Bone marrow (tissue), 2 donors: ENCODE data around the gene MYCBP2.
"Not testable (repeated sequence)": the region's sequence is repeated elsewhere in the genome, so short reads cannot be mapped to it uniquely, and the experiment has no call there.

Experiments
- DNase-seq, 2 donors: peaks; one replicate each; lab custom pipeline; 2025; lab: John Stamatoyannopoulos, UW

The MYCBP2 gene

DNA sequence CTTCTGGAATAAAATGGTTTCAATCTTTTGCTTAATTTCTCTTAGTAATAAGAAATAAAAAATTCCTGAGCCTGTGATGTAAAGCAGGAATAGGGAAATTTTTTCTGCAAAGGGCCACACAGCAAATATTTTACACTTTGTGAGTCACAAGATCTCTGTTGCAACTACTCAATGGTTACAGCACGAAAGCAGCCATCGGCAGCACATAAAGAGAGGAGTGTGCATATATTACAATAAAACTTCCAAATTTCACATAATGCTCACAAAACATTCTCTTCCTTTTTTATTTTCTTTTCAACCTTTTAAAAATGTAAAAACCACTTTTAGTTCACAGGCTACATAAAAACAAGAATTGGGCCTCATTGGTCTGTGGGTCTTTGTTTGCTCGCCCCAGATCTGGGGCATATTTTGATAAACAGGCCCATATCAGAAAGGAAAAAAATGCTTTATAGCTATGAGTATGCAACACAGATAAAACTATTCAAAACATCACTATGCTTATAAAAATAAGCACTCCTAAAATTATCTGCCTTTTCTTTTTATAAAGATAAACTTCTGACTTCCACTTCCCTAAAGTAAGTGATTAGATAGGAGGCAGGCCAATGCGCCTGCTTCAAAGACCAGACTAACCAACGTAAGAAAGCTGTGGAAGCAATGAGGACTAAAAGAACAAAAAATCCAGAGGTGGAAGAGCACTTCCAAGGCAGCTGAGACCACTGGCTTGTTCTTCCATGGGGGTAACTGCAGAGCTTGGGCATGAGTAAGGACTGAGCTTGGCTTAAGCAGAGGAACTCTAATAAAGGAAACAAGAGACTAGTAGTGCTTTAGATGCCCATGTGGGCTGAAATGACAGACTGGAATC, 26.5 kb downstream of the MYCBP2 start:
- peak in 1 of 2 donors; percentile 15 for DNase-seq

DNA sequence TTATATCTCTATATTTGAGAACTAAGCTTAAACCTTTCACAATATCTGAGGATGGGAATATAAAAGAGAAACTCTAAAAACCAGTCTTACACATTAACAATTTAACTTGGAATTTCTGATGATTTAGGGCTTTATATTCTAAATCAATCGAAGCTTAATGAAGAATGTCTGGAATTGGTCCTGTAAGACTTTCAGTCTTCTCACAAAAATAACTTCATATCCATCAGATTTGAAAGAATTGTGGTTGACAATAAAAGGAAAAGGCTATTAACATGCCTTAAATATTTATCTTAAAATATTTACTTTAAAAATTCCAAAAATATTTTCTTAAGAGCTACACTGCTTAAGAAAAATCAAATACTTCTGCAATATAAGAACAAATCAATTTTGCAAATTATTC, 27.3 kb downstream of the MYCBP2 start:
- no peak for DNase-seq

DNA sequence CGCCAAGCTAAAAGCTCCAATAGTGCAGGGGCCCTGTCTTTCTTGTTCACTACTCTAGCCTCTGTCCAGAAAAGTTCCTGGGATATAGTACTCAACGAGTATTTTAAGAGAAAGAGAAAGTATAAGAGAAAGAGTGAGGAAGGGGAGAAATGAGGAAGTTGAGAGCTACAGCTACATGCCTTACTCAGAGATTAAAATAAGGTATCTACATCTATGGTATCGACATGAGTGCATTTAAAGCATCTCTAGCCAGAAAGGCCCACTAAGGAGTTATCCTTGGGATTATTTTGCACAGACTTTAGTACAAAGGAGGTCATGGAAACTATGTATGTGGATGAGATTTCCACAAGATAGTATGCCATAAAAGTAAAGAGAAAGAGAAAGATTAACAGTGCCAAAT, 28.5 kb downstream of the MYCBP2 start:
- DNase-seq, result peak in 1 of 2 donors; percentile 72

DNA sequence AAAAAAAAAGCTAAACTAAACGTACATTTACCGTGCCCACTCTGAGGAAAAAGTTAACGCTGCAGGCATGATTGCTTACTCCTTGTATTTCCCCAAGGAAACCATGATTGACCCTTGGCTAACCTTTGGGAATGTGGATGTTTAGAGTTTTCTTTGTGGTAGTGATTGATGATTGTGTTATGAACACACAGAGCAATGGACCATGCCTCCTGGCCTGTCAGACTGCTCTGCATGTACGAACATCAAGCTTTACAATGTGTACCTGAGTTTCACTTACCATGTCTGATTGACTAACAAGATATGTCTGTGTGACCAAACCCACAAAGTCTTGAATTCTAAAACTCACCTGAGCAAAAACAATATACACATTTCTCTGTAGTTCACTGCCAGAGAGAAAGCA, 35.1 kb downstream of the MYCBP2 start:
- no peak for DNase-seq

DNA sequence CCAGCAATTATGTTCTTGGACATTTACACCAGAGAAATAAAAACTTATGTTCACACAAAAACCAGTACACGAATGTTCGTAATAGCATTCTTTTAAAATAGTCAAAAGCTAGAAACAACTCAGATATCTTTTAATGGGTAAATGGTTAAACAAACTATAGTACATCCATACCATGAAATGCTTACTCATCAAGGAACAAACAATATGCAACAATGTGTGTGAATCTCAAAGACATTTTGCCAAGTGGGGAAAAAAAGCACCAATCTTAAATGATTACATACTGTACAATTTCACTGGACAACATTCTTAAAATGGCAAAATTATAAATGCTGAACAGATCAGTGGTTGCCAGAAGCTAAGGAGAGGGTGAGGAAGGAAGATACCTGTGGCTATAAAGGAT, 36.6 kb downstream of the MYCBP2 start:
- DNase-seq, result no peak

DNA sequence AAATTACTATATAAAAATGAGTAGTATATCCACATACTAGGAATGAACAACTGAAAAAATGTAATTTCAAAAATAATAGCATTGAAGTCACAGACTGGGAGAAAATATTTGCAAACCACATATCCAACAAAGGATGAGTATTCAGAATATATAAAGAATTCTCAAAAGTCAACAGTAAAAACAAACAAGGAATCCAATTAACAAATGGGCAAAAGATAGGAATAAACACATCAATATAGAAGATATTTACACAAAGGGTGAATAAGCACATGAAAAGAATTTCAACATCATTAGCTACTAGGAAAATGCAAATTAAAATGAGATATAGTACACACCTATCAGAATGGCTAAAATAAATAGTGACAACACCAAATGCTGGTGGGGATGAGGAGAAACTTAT, 37.0 kb downstream of the MYCBP2 start:
- no peak for DNase-seq

DNA sequence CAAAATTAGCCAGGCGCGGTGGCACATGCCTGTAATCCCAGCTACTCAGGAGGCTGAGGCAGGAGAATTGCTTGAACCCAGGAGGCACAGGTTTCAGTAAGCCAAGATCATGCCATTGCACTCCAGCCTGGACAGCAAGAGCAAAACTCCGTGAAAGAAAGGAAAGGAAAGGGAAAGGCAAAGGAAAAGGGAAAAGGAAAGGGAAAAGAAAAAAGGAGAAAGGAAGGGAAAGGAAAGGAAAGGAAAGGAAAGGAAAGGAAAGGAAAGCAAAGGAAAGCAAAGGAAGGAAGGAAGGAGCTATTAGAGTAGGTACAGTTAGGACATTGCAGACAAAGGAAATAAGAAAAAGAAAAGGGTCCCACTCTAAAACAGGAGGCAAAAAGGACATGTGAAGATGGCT, 41.3 kb downstream of the MYCBP2 start:
- DNase-seq, result not testable (repeated sequence)

DNA sequence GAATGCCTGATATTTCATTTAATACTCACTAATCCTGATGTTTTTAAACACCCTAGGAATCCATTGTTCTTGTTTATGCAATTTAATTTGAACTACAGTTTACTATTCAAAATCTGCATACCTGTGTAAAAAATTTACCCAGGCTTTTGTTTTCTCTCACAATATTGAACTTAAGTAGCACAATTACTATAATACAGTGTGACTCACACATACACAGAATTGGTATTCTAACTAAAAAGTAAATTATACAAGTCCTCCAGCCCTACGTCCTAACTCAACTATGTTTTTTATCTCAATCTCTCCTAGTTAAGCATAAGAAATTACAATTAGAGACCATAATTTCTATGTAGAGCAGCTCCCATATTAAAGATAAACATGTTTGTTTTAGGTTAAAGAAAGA, 41.8 kb downstream of the MYCBP2 start:
- no peak for DNase-seq

DNA sequence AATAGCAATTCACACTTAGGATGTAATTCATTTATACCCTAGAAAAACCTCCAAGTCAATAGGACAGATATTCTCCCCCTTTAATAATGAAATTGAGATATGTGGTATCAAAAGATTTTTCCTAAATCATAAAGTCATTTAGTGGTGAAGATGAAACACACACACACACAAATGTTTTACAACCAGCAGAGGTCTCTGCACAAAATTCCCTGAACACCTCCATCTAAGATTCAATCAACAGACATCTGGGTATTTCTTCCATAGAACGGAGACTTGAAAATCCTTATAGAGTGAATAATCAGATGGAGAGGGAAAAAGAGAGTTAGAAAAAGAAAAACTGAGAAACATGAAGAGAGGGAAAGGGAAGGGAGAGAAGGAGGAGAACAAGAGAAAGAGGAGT, 52.8 kb downstream of the MYCBP2 start:
- DNase-seq, result no peak

DNA sequence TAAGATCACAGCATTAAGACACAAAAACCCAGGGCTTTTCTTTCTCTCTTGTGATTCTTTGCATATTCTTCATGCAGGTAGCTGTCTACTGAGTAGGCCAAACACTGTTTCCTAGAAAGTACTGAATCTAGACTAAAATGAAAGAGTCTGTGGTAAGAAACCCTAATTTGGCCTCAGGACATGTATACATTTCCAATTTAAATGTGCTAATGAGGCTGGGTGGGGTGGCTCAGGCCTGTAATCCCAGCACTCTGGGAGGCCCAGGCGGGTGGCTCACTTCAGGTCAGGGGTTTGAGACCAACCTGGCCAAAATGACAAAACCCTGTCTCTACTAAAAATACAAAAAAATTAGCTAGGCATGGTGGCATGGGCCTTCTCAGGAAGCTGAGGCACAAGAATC, 57.8 kb downstream of the MYCBP2 start:
- DNase-seq, result no peak

DNA sequence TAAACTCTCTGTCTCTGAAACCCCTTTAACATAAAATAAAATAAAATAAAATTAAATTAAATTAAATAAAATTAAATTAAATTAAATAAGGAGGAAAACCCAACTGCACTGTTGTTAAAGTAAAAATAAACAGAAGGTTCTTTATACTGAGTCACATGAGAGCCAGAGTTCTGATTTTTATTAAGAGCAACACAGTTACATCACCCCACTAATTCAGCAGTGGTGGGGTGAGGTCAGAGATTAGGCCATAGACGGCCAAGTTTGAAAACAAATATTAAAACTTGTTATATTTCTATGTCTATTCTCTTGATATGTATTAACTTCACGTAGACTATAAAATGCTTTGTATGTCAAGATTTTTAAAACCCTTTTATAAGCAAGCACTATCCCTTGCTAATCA, 59.5 kb downstream of the MYCBP2 start:
- DNase-seq, result no peak

DNA sequence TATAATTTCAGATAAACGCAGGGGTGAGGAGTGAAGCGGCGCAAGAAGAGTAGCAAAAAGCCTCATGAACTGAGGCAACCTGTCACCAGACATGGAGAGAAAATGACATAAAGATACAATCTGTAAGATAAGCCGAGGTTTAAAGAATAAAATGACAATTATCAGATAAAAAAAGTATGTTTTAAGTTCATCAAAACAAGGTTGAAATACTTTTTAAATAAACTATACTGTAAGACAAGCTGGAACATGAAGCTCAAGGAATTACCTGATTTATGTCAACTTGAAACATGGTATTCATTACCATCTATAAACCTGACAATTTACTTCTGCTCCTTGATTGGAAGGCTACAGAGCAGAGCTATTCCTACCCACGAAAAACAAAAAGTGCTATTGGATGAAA, 61.6 kb downstream of the MYCBP2 start:
- DNase-seq, result no peak

DNA sequence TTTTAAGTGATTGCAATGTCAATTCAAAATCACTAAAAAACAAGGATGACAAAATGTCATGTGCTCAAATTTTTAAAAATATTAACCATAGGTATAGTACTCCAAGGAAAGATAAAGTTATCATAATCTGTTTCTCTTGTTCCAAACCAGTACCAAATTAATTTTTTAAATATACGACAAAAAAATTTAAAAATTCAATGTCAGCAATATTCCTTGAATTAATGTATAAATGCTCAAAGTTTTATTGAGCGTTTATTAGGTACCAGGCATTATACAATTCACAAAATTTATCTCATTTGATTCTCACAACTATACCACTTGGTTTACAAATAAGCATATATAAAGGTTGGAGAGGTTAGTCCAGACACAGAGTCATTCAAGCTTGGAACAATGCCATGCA, 64.7 kb downstream of the MYCBP2 start:
- DNase-seq, result no peak

DNA sequence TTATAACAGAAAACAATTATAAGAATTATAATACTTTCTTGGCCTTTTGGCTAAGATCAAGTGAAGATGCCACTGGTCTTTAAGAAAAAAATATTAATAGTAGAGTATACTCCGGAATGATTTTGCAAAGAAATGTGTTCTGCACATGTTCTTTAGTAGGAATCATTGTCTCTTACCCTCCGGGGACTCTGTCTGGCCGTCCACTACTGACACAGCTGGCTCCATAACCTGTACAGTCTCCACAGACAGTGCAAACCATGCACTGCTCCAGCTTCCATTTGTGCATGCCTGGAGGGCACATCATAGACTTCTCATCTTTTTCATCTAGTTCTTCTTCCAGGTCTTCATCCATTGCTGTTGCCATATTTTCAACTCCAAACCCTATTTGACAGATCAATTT, 75.9 kb downstream of the MYCBP2 start:
- no peak for DNase-seq

DNA sequence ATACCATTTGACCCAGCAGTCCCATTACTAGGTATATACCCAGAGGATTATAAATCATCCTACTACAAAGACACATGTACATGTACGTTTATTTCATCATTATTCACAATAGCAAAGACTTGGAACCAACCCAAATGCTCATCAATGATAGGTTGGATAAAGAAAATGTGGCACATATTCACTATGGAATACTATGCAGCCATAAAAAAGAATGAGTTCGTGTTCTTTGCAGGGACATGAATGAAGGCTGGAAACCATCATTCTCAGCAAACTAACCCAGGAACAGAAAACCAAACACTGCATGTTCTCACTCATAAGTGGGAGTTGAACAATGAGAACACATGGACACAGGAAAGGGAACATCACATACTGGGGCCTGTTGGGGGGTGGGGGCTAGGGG, 81.7 kb downstream of the MYCBP2 start:
- not testable (repeated sequence) for DNase-seq

DNA sequence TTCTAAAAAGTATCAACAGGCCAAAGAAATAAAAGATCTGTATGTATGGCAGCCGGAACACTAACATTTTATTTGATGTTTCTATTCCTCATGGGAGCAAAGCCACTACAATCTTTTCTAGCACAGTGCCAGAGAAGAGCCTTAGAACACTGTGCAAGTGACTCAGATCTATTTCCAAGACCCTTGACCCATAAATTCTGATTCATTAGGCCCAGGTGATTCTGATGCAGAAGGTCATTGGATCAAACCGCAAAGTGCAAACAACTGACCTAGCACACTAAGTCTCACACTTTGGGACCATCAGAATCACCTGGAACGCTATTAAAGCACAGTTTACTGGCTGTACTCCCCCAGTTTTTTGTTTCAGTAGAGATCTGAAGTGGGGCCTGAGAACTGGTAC, 87.6 kb downstream of the MYCBP2 start:
- DNase-seq, result no peak

DNA sequence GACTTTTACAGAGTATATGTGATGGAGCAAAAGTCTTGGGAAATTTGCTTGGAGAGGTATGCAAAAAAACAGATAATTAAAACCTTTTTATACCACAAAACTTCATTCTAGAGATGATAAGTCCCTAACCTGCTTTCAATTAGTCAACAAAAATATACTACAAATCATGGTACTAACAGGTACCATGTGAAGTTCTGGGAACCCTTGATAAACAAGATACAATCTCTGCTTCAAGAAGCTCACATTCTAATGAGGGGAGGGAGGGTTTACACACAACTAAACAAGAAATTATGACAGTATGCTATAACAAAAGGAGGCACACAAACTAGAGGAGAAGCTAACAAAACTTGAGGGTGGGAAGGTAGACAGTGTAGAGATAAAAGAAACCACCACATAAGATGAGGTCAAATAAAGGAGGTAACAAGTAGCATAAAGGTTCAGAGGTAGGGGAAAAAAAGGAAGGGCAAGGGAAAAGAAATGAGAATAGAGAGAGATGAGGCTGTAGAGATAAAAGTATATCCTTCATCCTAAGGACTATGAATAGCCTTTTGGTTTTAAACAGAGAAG, 91.4 kb downstream of the MYCBP2 start:
- no peak for DNase-seq

DNA sequence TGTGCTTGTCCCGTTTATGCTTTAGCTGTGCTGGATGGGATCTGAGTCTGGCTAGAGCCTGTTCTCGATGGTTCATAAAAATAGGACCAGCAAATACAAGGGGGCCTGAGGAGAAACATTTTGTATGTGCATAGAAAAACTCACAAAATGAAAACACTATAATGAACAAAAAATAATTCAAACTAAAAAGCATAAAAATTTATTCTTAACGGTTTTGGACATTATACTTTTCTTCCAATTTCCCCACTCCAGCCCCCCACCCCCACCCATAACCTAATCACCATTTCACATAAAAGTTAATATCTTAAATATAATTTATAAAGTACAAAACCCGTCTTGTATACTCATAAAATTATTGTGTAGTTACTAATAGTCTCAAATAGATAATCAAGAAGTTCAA, 93.7 kb downstream of the MYCBP2 start:
- DNase-seq, result no peak

DNA sequence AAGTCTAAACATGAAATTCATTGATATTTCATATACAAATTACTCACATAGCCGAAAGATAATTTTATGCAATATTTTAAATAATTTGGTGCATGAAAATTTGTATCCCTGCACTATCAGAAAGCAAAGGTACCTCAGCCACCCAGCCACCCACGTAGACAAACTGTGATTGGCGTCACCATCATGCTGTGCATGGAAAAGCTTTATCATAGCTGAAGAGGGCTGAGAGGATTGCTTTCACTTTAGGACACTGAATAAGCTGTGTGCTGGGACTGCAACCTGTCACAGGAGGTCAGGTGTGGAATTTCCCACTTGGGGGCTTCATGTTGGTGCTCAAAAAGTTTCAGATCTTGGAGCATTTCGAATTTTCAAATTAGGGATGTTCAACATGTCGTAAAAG, 96.3 kb downstream of the MYCBP2 start:
- no peak for DNase-seq

DNA sequence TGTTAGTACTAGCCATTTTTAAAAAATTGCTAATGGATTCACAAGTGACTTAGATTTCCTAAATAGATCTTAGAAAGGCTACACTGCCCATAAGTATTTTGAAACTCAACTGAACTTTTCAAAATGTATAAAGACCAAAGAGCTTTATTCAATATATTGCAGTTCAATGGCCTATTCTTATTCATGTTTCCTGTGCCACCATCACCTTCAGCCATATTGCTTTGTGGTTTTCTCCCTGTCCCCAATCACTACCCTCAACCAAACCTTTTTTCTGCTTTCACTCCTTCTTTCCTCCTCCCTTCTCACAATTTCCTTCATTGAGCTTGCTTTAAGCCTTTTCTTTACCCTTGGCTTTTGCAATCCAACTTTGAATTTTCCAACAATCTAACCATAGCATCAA, 100.9 kb downstream of the MYCBP2 start:
- DNase-seq, result no peak

DNA sequence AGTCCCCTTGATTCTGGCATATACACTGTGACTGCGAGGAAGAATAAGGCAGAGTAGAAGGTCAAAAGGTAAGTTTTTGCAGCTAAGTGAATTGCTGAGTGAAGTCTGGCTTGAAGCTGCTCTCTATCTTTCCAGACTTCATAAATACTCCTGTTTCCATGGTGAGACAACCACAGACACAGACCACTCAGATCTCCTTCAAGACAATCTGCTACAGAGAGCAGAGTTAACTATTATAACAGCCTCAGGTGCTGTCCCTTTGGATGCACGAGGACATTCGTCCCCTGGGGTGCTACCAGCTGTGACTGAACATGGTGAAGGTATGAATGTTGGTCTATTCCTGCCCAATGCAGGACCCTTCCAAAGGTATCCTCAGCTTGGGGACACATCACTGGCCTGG, 104.0 kb downstream of the MYCBP2 start:
- no peak for DNase-seq

DNA sequence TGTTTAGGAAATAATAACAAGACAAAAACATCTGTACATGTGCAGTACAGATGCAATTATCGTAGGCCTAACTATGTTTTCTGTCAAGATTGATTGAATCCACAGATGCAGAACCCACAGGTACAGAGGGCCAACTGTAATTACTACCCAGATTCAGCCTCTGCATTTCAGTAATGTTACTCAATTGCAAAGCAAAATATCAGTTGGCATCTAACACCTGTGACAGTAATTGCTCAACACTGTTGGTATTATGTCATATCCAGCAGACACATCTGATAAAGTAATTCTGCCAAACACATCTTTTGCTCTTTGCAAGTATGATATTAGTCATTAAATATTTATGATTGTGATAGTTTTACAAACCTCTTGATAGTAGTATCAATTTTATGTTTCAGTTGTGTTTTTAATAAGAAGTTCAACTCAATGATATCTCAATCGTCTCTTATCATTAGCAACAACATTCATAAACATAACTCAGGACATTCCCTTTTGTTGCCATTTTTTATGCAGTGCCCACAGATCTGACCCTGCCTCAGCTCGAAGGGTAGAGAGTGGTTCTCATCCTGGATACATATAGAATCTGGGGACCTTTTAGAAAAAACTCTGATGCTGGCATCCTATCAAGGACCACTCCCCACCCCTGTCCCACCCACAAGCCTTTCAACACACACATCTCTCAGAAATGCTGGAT, 104.7 kb downstream of the MYCBP2 start:
- no peak for DNase-seq

DNA sequence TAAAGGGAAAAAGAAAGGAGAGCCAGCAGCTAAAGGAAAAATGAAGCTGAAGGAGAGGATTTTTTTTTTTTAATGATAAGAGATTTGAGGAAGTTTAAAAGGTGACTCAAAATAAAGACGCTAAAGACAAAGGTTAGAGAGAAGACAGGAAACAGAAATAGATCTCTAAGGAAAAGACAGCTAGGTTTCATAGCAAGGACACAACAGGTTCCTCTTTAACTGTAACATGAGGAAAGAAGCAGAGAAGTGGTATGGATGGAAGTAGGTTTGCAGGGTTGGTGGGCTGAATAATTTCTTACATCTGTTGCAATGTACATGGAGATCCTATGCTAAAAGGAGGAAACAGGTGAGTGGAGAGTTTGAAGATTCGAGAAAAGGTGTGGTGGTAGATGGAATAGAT, 107.5 kb downstream of the MYCBP2 start:
- DNase-seq, result peak in 1 of 2 donors; percentile 60
